GM12878 (cell line): ENCODE results near the gene CRYGS. TPM values are rescaled to one million over a fixed set of nuclear protein-coding genes. Genes with fewer than 3 reads are reported as not detected.

ENCODE experiments used
- ATAC-seq: fragments of 200-7000 bp; cut with Tn5 transposase; 3 replicates; pipeline ENCODE4 v1.9.1; 2020; ENCODE audit warnings: mild to moderate bottlenecking, moderate library complexity
- BruUV-seq: library from RNA; stranded (reverse); fragments of 400-500 nt; replicated peaks from 2 replicates; lab custom pipeline; 2021; lab: Mats Ljungman, UMichigan
- CTCF ChIA-PET: fragments of 300-600 bp; sonication (Branson Sonifier 250); formaldehyde crosslinking; extraction: SDS; loops from one replicate; lab custom pipeline; 2021; ENCODE audit warnings: inconsistent platforms; lab: Yijun Ruan, JAX
- POLR2A ChIA-PET: fragments of 350-600 bp; formaldehyde crosslinking; extraction: SDS; loops from one replicate; lab custom pipeline; 2021; ENCODE audit warnings: inconsistent platforms; lab: Charles Lee
- RAD21 ChIA-PET: fragments of 300-600 bp; sonication (Branson Sonifier 250); formaldehyde crosslinking; loops from one replicate; lab custom pipeline; 2023; ENCODE audit warnings: antibody characterized with exemption; ENCODE audit not compliant: unreplicated experiment; lab: Charles Lee
- SMC1A ChIA-PET: fragments of 300-600 bp; sonication (Branson Sonifier 250); formaldehyde crosslinking; loops from one replicate; lab custom pipeline; 2023; ENCODE audit not compliant: unreplicated experiment, uncharacterized antibody; lab: Charles Lee
- DNase-seq: peaks from one replicate; pipeline ENCODE4 v3.0.0-alpha.2; 2011; ENCODE audit warnings: low read depth, low spot score
- FAIRE-seq: peaks from 3 replicates; lab custom pipeline; 2011; peaks lifted over from hg19 to GRCh38; lab: Jason Lieb, UNC
- H2AFZ ChIP-seq: 2 replicates; pipeline ENCODE4 v1.6.0; 2011; ENCODE audit warnings: low read depth, low read length, control low read depth; ENCODE audit not compliant: control insufficient read depth
- H3K27ac ChIP-seq: 2 replicates; pipeline ENCODE4 v1.5.1; 2011; ENCODE audit warnings: control low read depth; ENCODE audit not compliant: control insufficient read depth, insufficient read depth
- H3K27me3 ChIP-seq, 2 experiments: replicated peaks in 1 of 2; 2 replicates each; pipeline versions ENCODE4 v1.6.0 to v1.6.1; 2011; ENCODE audit warnings: low read length in 1 of 2; ENCODE audit not compliant: control insufficient read depth in 2 of 2, insufficient read depth in 2 of 2
- H3K36me3 ChIP-seq, 2 experiments: 2 replicates each; pipeline ENCODE4 v1.5.1; 2011; ENCODE audit warnings: low read length in 1 of 2; ENCODE audit not compliant: control insufficient read depth in 2 of 2, insufficient read depth in 2 of 2
- H3K4me1 ChIP-seq: 2 replicates; pipeline ENCODE4 v1.6.1; 2011; ENCODE audit warnings: mild to moderate bottlenecking, low read length, moderate library complexity, mixed read lengths; ENCODE audit not compliant: control insufficient read depth, insufficient read depth
- H3K4me2 ChIP-seq: 2 replicates; pipeline ENCODE4 v1.6.0; 2011; ENCODE audit warnings: control low read depth; ENCODE audit not compliant: control insufficient read depth, insufficient read depth
- H3K4me3 ChIP-seq: fragments of 200-600 bp; sonication (generic); 2 replicates; pipeline ENCODE4 v1.5.1; 2016
- H3K79me2 ChIP-seq: 2 replicates; pipeline ENCODE4 v1.6.0; 2011; ENCODE audit warnings: low read length; ENCODE audit not compliant: control insufficient read depth, insufficient read depth
- H3K9ac ChIP-seq: 2 replicates; pipeline ENCODE4 v1.8.0; 2011; ENCODE audit warnings: low read length, control low read depth, mixed read lengths; ENCODE audit not compliant: control insufficient read depth, insufficient read depth
- H3K9me3 ChIP-seq: replicated peaks from 3 replicates; pipeline ENCODE4 v1.5.1; 2011; ENCODE audit warnings: mild to moderate bottlenecking, low read length; ENCODE audit not compliant: control insufficient read depth, insufficient read depth
- H4K20me1 ChIP-seq: 2 replicates; pipeline ENCODE4 v1.6.0; 2011; ENCODE audit not compliant: control insufficient read depth, insufficient read depth
- ATF2 ChIP-seq: IDR thresholded peaks from 2 replicates; pipeline ENCODE4 v1.6.1; 2012; ENCODE audit warnings: low read length, inconsistent platforms
- CREM ChIP-seq: IDR thresholded peaks from 2 replicates; pipeline ENCODE4 v1.6.1; 2014; ENCODE audit warnings: antibody characterized with exemption, low read depth
- DPF2 ChIP-seq: fragments of 450-650 bp; IDR thresholded peaks from 2 replicates; pipeline ENCODE4 v1.6.1; 2017; ENCODE audit warnings: mild to moderate bottlenecking
- E2F8 ChIP-seq: fragments of 450-650 bp; IDR thresholded peaks from 2 replicates; pipeline ENCODE4 v1.6.1; 2018; ENCODE audit warnings: mild to moderate bottlenecking, low read depth, moderate library complexity; ENCODE audit not compliant: partially characterized antibody
- IKZF2 ChIP-seq, 2 experiments: fragments of 450-650 bp; IDR thresholded peaks; 2 replicates each; pipeline ENCODE4 v1.6.1; 2017; ENCODE audit warnings: mild to moderate bottlenecking in 2 of 2, moderate library complexity in 2 of 2
- KAT2A ChIP-seq: conservative IDR thresholded peaks from 2 replicates; pipeline ENCODE4 v1.6.1; 2011; ENCODE audit warnings: low read depth, low read length; ENCODE audit not compliant: control insufficient read depth
- MLLT1 ChIP-seq: fragments of 450-650 bp; IDR thresholded peaks from 2 replicates; pipeline ENCODE4 v1.6.1; 2016; ENCODE audit warnings: mild to moderate bottlenecking
- MTA2 ChIP-seq: fragments of 450-650 bp; IDR thresholded peaks from 2 replicates; pipeline ENCODE4 v1.6.1; 2016; ENCODE audit warnings: low read depth, mild to moderate bottlenecking, moderate library complexity
- NFIC ChIP-seq: IDR thresholded peaks from 2 replicates; pipeline ENCODE4 v1.6.1; 2012; ENCODE audit warnings: low read depth, mild to moderate bottlenecking, inconsistent platforms, low read length, moderate library complexity
- NRF1 ChIP-seq: conservative IDR thresholded peaks from 2 replicates; pipeline ENCODE4 v1.6.1; 2011; ENCODE audit warnings: mild to moderate bottlenecking, low read depth, low read length, improper control_type of control experiment
- PML ChIP-seq: IDR thresholded peaks from 2 replicates; pipeline ENCODE4 v1.6.1; 2012; ENCODE audit warnings: low read length, inconsistent platforms
- POU2F2 ChIP-seq: IDR thresholded peaks from 3 replicates; pipeline ENCODE4 v1.6.1; 2011; ENCODE audit warnings: low read depth, mild to moderate bottlenecking, low read length, borderline replicate concordance
- RCOR1 ChIP-seq: conservative IDR thresholded peaks from 2 replicates; pipeline ENCODE4 v1.6.1; 2012; ENCODE audit warnings: low read depth, low read length, improper control_type of control experiment
- SP1 ChIP-seq: IDR thresholded peaks from one replicate; pipeline ENCODE4 v1.6.1; 2011; ENCODE audit warnings: low read depth, low read length
- SREBF2 ChIP-seq: IDR thresholded peaks from 2 replicates; pipeline ENCODE4 v1.6.1; 2012; ENCODE audit warnings: mild to moderate bottlenecking, low read length
- SUPT20H ChIP-seq: IDR thresholded peaks from 2 replicates; pipeline ENCODE4 v1.6.1; 2011; ENCODE audit warnings: low read depth, mild to moderate bottlenecking, low read length, moderate library complexity, borderline replicate concordance; ENCODE audit not compliant: control insufficient read depth
- TARDBP ChIP-seq: IDR thresholded peaks from 2 replicates; pipeline ENCODE4 v1.6.1; 2016; ENCODE audit warnings: borderline replicate concordance
- TBL1XR1 ChIP-seq: IDR thresholded peaks from 2 replicates; pipeline ENCODE4 v1.6.1; 2012; ENCODE audit warnings: low read depth, low read length, improper control_type of control experiment
- ZNF274 ChIP-seq: IDR thresholded peaks from one replicate; pipeline ENCODE4 v1.8.0; 2011; ENCODE audit not compliant: insufficient read length, insufficient read depth
- ZNF622 ChIP-seq: fragments of 450-650 bp; IDR thresholded peaks from 2 replicates; pipeline ENCODE4 v1.6.1; 2017; ENCODE audit warnings: mild to moderate bottlenecking, inconsistent platforms
- WGBS: methylation state at CpG from one replicate; pipeline ENCODE4 v1.1.6; 2016; ENCODE audit warnings: low lambda C conversion rate; ENCODE audit not compliant: insufficient replicate concordance, insufficient coverage; ENCODE audit errors: missing lambda C conversion rate; 5-methylcytosine and 5-hydroxymethylcytosine counted together
- in situ Hi-C: fragments of 300-500 bp; cut with MboI; formaldehyde crosslinking; loops from 9 replicates; pipeline ENCODE4 v1.14.3; 2018; ENCODE audit warnings: mixed read lengths
- intact Hi-C: fragments of 100-400 bp; cut with micrococcal nuclease; formaldehyde crosslinking; loops from one replicate; pipeline ENCODE4 v1.14.2; 2022; ENCODE audit not compliant: unreplicated experiment
- polyA plus RNA-seq, 11 experiments: library from polyadenylated mRNA; depleted of rRNA in 4 of 11; unstranded in 6 of 11; stranded (reverse) in 5 of 11; fragments of >200 nt; fragmentation: Nextera tagmentation in 4 of 11; fragmentation: Illumina TruSeq in 1 of 11; extraction: Ambion mirVana in 4 of 11; extraction: Trizol in 1 of 11; gene quantifications; 1 replicate in 1 of 11; 2 replicates in 10 of 11; pipeline versions ENCODE4 v1.2.1 to v1.2.3, GENCODE V29; 2011 to 2016; ENCODE audit warnings: inconsistent platforms in 2 of 11, missing spikeins in 2 of 11, low read depth in 1 of 11
- total RNA-seq, 4 experiments: library from RNA; depleted of rRNA in 3 of 4; stranded (reverse); fragments of >200 nt in 3 of 4; fragmentation: Illumina TruSeq in 1 of 4; extraction: Trizol in 1 of 4; gene quantifications; 2 replicates each; pipeline versions ENCODE4 v1.2.1 to v1.2.3, GENCODE V29; 2013 to 2021

The CRYGS gene
- total and polyA plus RNA-seq, 10 of the 15 experiments (the other 5 are each of a cell fraction or from before 2014, with no cell fraction given) = 1.1 to 6.0 (median 2.5) TPM

GRCh38 chr3:186510374-186511079 is 33.7 kb downstream of the CRYGS start:
- in situ Hi-C loops (no loop called here), intact Hi-C loops (loop anchor here (2.0 kb wide), 1 partner anchor 24 kb away; no protein-coding TSS in a partner anchor)
- ChIA-PET POLR2A (interaction anchor here (1.0 to 2.1 kb wide), 6 partner anchors 12 to 29 kb away, joined by 3 to 11 read pairs (median 4); no protein-coding TSS in a partner anchor), SMC1A (interaction anchor here (0.8 to 12.3 kb wide), 15 partner anchors 9 to 269 kb away, joined by 3 to 257 read pairs (median 5); no protein-coding TSS in a partner anchor), CTCF (interaction anchor here (1.0 to 5.7 kb wide), 16 partner anchors 8 to 523 kb away, joined by 3 to 141 read pairs (median 4); no protein-coding TSS in a partner anchor), RAD21 (interaction anchor here (0.6 to 7.8 kb wide), 11 partner anchors 9 to 529 kb away, joined by 3 to 192 read pairs (median 4); no protein-coding TSS in a partner anchor)
- Histone ChIP-seq H3K4me1 (peaks cover 51% of the 10 kb centered on the region), H3K79me2 (no peaks in the 10 kb centered on the region), H3K36me3 (no peaks in the 10 kb centered on the region), H3K27ac (peak overlapping the region; percentile 9), H3K4me3 (no peak overlapping the region), H3K4me2 (peak overlapping the region; percentile 74), H3K27me3 (no peaks in the 10 kb centered on the region), H2AFZ (no peak overlapping the region), H3K9ac (no peak overlapping the region), H3K9me3 (no peaks in the 10 kb centered on the region), H4K20me1 (no peaks in the 10 kb centered on the region)
- no TSS peak for BruUV-seq
- under 1% methylated on average over 9 of the region's 9 CpGs for WGBS
- ATAC-seq (peak; percentile 67), FAIRE-seq (no peak), DNase-seq (no peak)
- TF ChIP-seq PML = no peak
- TF ChIP-seq IKZF2 (IDR thresholded peaks at IDR 0.05) = peak; percentile 40 to 48; a peak in 2 of 4 replicates
- peak; percentile 60 for TF ChIP-seq MTA2
- TF ChIP-seq ATF2 = no peak
- no peak for TF ChIP-seq KAT2A
- no peak for TF ChIP-seq POU2F2
- TF ChIP-seq TARDBP = peak; percentile 26; the same call in 1 of the 2 replicates
- peak; percentile 69; the same call in 1 of the 2 replicates for TF ChIP-seq DPF2
- TF ChIP-seq ZNF274 = no peak
- no peak for TF ChIP-seq RCOR1
- no peak for TF ChIP-seq E2F8
- TF ChIP-seq SREBF2 = no peak
- TF ChIP-seq CREM = peak; percentile 69; the same call in 1 of the 2 replicates
- TF ChIP-seq TBL1XR1 = no peak
- no peak for TF ChIP-seq SUPT20H
- TF ChIP-seq NRF1 = no peak
- TF ChIP-seq NFIC = peak; percentile 57; the same call in 1 of the 2 replicates
- no peak for TF ChIP-seq MLLT1
- TF ChIP-seq ZNF622 = no peak
- peak; percentile 17 for TF ChIP-seq SP1
